ENCODE data around the gene TRMT10C.
A peak's percentile ranks its signal among the peaks of the same experiment; 100 is the strongest.
"Not testable (repeated sequence)": the region's sequence is repeated elsewhere in the genome, so short reads cannot be mapped to it uniquely, and the experiment has no call there.

The TRMT10C gene

GRCh38 chr3:101561630-101562328, at the start of gene TRMT10C:
Gene TRMT10C (plus strand): TSS chr3:101561868. CDS start chr3:101564782, 2,914 bp downstream.
- peak; percentile 81 for DNase-seq

DNA sequence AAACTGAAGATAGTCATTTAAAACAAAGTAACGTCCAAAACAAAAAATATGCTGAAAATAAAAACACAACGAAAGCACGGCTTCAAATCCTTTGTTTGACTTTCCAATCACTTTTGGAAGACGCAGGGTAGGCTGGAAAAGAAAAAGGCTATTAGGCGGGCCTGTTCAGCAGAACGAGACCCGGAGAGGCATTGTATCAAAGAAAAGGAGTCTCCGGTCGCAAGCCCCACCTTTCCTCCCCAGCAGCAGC, 49.3 kb upstream of the TRMT10C start:
- no peak for DNase-seq

GRCh38 chr3:101512646-101513418, 48.8 kb upstream of the TRMT10C start, which contains the start of gene SENP7:
Gene SENP7 (minus strand): TSS chr3:101513212. CDS start chr3:101513130, 82 bp downstream.
- DNase-seq, result peak; percentile 62

GRCh38 chr3:101513419-101513986, 48.2 kb upstream of the TRMT10C start:
- DNase-seq, result peak; percentile 62

- no peak for DNase-seq
Measured at GRCh38 chr3:101518421-101518871, 43.2 kb upstream of the TRMT10C start.

DNA sequence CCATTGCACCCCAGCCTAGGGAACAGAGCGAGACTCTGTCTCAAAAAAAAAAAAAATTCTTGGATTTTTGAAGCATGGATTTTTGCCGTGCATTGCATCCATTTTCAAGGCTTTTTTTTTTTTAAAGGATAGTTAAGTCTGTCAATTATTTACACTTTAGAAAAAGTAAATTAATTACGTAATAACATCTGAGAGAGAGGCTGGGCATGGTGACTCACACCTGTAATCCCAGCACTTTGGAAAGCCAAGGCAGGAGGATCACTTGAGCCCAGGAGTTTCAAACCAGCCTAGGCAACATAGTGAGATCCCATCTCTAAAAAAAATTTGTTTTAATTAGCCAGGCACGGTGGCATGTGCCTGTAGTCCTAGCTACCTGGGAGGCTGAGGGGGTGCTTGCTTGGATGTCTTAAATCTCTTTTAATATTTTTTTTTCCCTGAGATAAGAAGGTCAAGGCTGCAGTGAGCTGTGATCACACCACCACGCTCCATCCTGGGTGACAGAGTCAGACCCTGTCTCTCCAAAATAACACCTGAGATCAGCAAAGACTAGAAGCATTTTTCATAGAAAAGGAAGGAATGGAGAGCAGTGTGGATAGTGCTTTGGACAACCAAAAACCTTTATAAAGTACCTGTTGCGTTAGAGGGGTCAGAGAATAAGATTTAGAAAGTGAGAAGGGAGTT, 41.8 kb upstream of the TRMT10C start:
- no peak for DNase-seq

GRCh38 chr3:101521211-101521701, 40.4 kb upstream of the TRMT10C start:
- DNase-seq, result no peak

DNA sequence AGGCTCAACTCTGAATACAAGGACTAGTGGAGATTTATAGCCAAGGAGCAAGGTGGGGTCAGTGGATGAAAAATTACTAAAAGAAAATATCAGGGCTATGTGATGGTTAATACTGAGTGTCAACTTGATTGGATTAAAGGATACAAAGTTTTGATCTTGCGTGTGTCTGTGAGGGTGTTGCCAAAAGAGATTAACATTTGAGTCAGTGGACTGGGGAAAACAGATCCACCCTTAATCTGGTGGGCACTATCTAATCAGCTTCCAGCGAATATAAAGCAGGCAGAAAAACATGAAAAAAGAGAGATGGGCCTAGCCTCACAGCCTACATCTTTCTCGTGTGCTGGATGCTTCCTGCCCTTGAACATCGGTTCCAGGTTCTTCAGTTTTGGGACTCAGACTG, 34.2 kb upstream of the TRMT10C start:
- no peak for DNase-seq

- DNase-seq, result no peak
Measured at GRCh38 chr3:101527906-101528305, 33.8 kb upstream of the TRMT10C start.

- DNase-seq, result no peak
Measured at GRCh38 chr3:101529816-101530685, 31.6 kb upstream of the TRMT10C start.

DNA sequence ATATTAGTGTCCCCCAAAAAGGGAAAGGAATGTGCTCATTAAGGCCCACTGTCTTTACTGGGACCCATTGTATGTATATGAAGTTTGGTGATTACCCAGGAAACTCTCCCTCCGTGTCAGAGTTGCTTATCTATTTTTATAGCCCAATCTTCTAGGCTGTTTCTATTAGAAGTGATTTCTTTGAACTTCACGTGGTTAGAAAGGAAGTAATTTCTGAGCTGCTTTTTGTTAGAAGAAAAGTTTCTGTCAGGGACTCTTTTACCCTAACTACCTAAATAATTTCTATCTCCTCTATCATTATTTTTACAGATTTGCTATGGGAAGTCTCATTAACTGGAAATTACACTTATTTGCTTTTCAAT, 31.0 kb upstream of the TRMT10C start:
- DNase-seq, result no peak

- DNase-seq, result no peak
Measured at GRCh38 chr3:101531473-101532086, 30.1 kb upstream of the TRMT10C start.

GRCh38 chr3:101532783-101533602, 28.7 kb upstream of the TRMT10C start:
- DNase-seq, result no peak

- DNase-seq, result no peak
Measured at GRCh38 chr3:101533603-101533968, 28.1 kb upstream of the TRMT10C start.

GRCh38 chr3:101535221-101535620, 26.4 kb upstream of the TRMT10C start:
- no peak for DNase-seq

- no peak for DNase-seq
Measured at GRCh38 chr3:101536266-101536665, 25.4 kb upstream of the TRMT10C start.

DNA sequence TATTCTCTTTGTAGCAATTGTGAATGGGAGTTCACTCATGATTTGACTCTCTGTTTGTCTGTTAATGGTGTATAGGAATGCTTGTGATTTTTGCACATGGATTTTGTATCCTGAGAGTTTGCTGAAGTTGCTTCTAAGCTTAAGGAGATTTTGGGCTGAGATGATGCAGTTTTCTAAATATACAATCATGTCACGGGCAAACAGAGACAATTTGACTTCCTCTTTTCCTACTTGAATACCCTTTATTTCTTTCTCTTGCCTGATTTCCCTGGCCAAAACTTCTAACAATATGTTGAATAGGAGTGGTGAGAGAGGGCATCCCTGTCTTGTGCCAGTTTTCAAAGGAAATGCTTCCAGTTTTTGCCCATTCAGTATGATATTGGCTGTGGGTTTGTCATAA, 24.7 kb upstream of the TRMT10C start:
- not testable (repeated sequence) for DNase-seq

DNA sequence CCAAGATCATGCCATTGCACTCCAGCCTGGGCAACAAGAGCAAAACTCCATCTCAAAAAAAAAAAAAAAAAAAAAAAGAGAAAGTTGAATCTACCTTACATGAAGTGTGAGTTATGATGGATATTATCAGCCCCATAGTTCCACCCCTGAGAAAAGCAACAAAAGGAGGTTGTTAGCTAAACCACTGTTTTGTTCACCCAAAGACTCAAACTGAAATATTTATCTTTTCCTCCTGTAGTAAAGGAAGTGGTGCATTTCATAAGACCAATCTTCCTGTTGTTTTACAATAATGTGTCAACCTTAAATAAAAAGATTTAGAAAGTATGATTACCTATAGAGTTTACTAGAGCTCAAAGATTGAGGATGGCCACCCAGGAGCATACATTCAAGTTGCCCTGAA, 18.7 kb upstream of the TRMT10C start:
- DNase-seq, result no peak

DNA sequence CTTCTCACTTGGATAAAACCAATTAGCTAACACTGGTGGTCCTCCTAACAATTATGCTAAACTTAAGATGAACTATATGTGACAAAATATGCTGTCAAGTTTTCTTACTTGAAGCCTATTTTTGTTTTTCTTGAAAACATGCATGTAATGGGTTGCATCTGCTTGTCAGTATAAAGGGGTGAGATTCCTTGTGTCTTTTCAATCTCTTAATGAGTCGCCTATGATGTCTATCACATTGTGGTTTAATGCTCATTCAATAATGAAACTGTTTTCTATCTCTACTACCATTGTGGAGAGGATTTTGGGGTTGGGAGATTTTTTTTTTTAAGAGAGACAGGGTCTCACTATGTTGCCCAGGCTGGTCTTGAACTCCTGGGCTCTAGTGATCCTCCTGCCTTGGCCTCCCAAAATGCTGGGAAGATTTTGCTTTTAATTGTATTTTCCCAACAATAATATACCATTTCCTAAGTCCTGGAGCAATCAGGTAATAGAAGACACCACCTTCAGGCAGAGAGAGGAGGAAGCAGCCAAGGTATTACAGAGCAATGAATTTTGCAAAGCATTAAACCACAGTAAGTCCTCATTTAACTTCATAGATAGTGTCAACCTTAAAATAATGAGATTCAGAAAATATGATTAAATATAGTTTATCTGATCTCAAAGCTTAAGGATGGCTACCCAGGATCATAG, 17.4 kb upstream of the TRMT10C start:
- DNase-seq, result no peak

DNA sequence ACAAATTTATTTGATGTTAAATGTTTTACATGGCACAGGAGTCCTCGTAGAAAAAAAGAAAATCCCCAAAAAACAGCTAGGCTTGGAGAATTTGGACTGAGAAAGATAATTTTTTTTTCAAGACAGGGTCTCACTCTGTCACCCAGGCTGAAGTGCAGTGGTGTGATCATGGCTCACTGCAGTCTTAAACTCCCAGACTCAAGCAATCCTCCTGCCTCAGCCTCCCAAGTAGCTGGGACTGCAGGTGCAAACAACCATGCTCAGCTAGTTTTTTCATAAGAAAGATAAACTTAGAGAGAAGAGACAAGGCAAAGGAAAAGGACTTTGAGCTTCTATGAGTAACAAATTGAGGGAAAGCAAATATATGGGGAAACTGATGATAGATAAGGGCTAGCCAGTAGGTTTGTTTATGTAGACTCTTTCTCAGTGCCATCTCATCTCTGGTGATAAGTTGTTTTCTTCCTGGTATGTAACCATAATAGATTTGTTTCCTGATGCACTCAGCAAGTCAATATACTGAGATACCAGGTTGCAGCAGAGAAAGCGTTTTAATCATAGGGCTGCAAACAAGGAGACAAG, 13.1 kb upstream of the TRMT10C start:
- DNase-seq, result no peak

Measured in GF-D8 (cell line).